T-helper 2 cell treated with Interferon-gamma antibody and Interleukin-4, amounts not matched to agents 5 μg/mL and 100 μg/mL, for 36 hours (primary cell): Measurements from ENCODE around the gene FBXO3.
"Not testable (repeated sequence)": the region's sequence is repeated elsewhere in the genome, so short reads cannot be mapped to it uniquely, and the experiment has no call there.

ENCODE experiments used
- DNase-seq: peaks from one replicate; pipeline ENCODE4 v3.0.0; 2021; ENCODE audit warnings: low spot score
- H3K27ac Mint-ChIP-seq: one replicate; pipeline ENCODE4 v1.8.0; 2021; ENCODE audit warnings: mild to moderate bottlenecking, mixed read lengths
- H3K27me3 Mint-ChIP-seq: one replicate; pipeline ENCODE4 v1.8.0; 2021; ENCODE audit warnings: low read depth, mixed read lengths
- H3K36me3 Mint-ChIP-seq: one replicate; pipeline ENCODE4 v1.8.0; 2021; ENCODE audit warnings: low read depth, mixed read lengths
- H3K4me1 Mint-ChIP-seq: one replicate; pipeline ENCODE4 v1.8.0; 2021; ENCODE audit warnings: low read depth, mixed read lengths
- H3K4me3 Mint-ChIP-seq: one replicate; pipeline ENCODE4 v1.8.0; 2022; ENCODE audit warnings: mild to moderate bottlenecking, moderate library complexity, mixed read lengths
- H3K9me3 Mint-ChIP-seq: one replicate; pipeline ENCODE4 v1.8.0; 2021; ENCODE audit warnings: mixed read lengths

FBXO3 gene

GRCh38 chr11:33730716-33731115, 43.6 kb downstream of the FBXO3 start:
- no peaks in the 10 kb centered on the region for H3K9me3 Mint-ChIP-seq
- peaks cover 34% of the 10 kb centered on the region for H3K36me3 Mint-ChIP-seq
- H3K27ac Mint-ChIP-seq, result no peak overlapping the region
- H3K4me3 Mint-ChIP-seq, result no peak overlapping the region
- DNase-seq, result no peak
- H3K27me3 Mint-ChIP-seq, result peaks cover 8% of the 10 kb centered on the region
- peaks cover 36% of the 10 kb centered on the region for H3K4me1 Mint-ChIP-seq

DNA sequence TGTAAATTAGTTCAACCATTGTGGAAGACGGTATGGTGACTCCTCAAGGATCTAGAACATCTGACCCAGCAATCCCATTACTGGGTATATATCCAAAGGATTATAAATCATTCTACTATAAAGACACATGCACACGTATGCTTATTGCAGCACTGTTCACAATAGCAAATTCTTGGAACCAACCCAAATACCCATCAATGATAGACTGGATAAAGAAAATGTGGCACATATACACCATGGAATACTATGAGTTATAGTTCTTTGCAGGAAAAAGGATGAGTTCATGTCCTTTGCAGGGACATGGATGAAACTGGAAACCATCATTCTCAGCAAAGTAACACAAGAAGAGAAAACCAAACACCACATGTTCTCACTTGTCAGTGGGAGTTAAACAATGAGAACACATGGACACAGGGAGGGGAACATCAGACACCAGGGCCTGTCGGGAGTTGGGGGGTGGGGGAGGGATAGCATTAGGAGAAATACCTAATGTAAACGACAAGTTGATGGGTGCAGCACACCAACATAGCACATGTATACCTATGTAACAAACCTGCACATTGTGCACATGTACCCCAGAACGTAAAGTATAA, 45.2 kb downstream of the FBXO3 start:
- H3K4me1 Mint-ChIP-seq, result peaks cover 36% of the 10 kb centered on the region
- H3K27me3 Mint-ChIP-seq, DNase-seq, H3K9me3 Mint-ChIP-seq, H3K27ac Mint-ChIP-seq, H3K4me3 Mint-ChIP-seq: not testable (repeated sequence)
- peaks cover 32% of the 10 kb centered on the region for H3K36me3 Mint-ChIP-seq

DNA sequence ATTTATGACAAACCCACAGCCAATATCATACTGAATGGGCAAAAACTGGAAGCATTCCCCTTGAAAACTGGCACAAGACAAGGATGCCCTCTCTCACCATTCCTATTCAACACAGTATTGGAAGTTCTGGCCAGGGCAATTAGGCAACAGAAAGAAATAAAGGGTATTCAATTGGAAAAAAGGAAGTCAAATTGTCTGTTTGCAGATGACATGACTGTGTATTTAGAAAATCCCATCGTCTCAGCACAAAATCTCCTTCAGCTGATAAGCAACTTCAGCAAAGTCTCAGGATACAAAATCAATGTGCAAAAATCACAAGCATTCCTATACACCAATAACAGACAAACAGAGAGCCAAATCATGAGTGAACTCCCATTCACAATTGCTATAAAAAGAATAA, 46.8 kb downstream of the FBXO3 start:
- H3K4me3 Mint-ChIP-seq, DNase-seq, H3K27ac Mint-ChIP-seq, H3K9me3 Mint-ChIP-seq, H3K27me3 Mint-ChIP-seq: not testable (repeated sequence)
- Mint-ChIP-seq H3K36me3 (peaks cover 22% of the 10 kb centered on the region), H3K4me1 (peaks cover 44% of the 10 kb centered on the region)

GRCh38 chr11:33725496-33725895, 48.8 kb downstream of the FBXO3 start:
- Mint-ChIP-seq H3K27me3 (peaks cover 8% of the 10 kb centered on the region), H3K9me3 (no peaks in the 10 kb centered on the region), H3K36me3 (peaks cover 24% of the 10 kb centered on the region), H3K4me1 (peaks cover 46% of the 10 kb centered on the region), H3K27ac (no peak overlapping the region), H3K4me3 (no peak overlapping the region)
- no peak for DNase-seq

GRCh38 chr11:33724644-33725035, 49.7 kb downstream of the FBXO3 start:
- peaks cover 8% of the 10 kb centered on the region for H3K27me3 Mint-ChIP-seq
- no peak overlapping the region for H3K4me3 Mint-ChIP-seq
- H3K9me3 Mint-ChIP-seq, result no peaks in the 10 kb centered on the region
- no peak for DNase-seq
- H3K36me3 Mint-ChIP-seq, result peaks cover 31% of the 10 kb centered on the region
- H3K27ac Mint-ChIP-seq, result no peak overlapping the region
- H3K4me1 Mint-ChIP-seq, result peaks cover 48% of the 10 kb centered on the region

GRCh38 chr11:33723238-33723881, 51.0 kb downstream of the FBXO3 start:
- DNase-seq, result peak; percentile 46
- Mint-ChIP-seq H3K27me3 (peaks cover 8% of the 10 kb centered on the region), H3K27ac (peak overlapping the region; percentile 74), H3K4me1 (peaks cover 46% of the 10 kb centered on the region), H3K36me3 (peaks cover 29% of the 10 kb centered on the region), H3K9me3 (no peaks in the 10 kb centered on the region), H3K4me3 (peak overlapping the region; percentile 20)

DNA sequence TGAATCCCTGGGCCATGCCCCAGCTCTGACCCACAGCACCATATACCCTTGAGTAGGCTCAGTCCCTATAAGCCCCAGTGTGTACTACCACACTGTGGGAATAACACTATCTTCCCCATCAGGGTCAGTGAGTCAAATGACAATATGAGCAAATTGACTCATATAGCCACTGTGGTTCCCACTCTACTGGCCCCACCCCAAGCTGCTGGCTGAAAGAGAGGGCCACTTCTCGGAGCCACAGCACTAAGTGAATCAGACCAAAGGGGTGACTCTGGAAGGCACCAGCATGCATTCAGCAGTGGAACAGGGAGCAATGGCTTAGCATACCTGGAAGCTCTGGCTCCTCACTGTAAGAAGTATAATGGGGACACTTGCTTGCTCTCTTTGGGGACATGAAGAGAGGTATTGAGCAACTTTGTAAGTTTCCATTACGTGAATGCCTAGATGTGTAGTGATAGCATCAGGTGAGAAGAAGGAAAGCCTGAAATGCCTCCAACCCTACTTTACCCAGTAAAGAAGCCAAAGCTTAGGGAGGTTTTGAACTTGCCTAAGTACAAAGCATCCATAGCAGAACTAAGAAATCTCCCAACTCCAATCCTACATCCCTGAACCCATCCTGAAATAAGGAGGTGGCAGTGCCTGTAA, 51.6 kb downstream of the FBXO3 start:
- peak overlapping the region; percentile 68 for H3K27ac Mint-ChIP-seq
- peak; percentile 86 for DNase-seq
- H3K4me3 Mint-ChIP-seq, result peak overlapping the region; percentile 14
- peaks cover 44% of the 10 kb centered on the region for H3K4me1 Mint-ChIP-seq
- no peaks in the 10 kb centered on the region for H3K9me3 Mint-ChIP-seq
- peaks cover 27% of the 10 kb centered on the region for H3K36me3 Mint-ChIP-seq
- peaks cover 8% of the 10 kb centered on the region for H3K27me3 Mint-ChIP-seq

DNA sequence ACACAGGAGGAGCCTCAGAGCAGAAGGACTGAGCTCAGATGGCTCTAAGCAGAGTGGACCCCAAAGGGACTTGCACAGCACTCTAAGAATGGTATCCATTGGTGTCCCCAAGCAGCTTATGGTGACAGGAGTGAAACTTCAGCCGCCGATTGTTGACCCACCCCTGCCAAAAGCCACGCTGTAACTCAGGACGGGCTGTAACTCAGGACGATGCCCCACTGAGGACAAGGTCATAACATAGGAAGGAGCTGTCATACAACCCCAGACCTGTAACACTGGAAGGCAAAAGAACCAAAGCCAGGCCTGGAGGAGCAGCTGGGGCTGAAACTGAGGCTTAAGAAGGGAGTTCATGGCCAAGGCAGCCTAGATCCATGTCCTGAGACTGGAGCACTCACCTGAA, 52.3 kb downstream of the FBXO3 start:
- peaks cover 43% of the 10 kb centered on the region for H3K4me1 Mint-ChIP-seq
- no peak for DNase-seq
- peaks cover 5% of the 10 kb centered on the region for H3K27me3 Mint-ChIP-seq
- peaks cover 31% of the 10 kb centered on the region for H3K36me3 Mint-ChIP-seq
- H3K27ac Mint-ChIP-seq, result peak overlapping the region; percentile 23
- H3K4me3 Mint-ChIP-seq, result no peak overlapping the region
- H3K9me3 Mint-ChIP-seq, result no peaks in the 10 kb centered on the region

DNA sequence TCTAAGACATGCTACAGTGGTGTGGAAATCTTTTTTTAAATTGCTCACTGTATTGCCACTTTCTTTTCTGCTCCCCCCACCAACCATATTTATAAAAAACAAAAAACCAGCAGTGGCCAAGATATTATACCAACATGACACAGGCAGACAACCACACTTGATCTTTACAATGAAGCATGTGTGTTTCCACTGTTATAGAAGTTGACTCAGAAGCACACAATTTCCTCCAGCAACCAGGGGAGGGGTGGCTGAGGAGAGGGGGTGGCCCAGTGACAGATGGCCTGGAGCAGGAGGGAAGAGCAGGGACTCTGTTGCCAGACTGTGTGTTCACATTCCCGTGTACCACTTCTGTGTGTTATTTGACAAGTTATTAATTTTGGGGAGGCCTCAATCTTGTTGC, 52.9 kb downstream of the FBXO3 start:
- H3K4me1 Mint-ChIP-seq, result peaks cover 41% of the 10 kb centered on the region

DNA sequence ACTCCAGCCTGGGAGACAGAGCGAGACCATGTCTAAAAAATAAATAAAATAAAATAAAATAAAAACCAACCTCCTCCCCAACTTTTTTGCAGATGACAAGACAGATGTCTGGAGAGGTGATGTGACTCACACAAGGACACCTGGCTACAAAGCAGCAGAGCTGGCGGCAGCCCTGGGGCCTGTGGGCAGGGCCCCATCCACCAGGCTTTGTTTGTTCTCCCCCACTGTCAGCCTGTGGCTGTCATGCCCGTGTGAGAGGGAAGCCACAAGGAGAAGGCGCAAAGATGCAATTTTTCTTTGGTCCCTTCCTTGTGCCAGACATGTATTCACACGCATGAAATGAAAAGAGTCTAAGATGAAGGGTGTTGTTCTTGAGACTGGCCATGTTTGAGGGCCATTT, 54.7 kb downstream of the FBXO3 start:
- DNase-seq, result no peak
- peaks cover 34% of the 10 kb centered on the region for H3K4me1 Mint-ChIP-seq
- H3K27me3 Mint-ChIP-seq, result no peaks in the 10 kb centered on the region
- no peak overlapping the region for H3K4me3 Mint-ChIP-seq
- H3K27ac Mint-ChIP-seq, result no peak overlapping the region
- H3K36me3 Mint-ChIP-seq, result peaks cover 33% of the 10 kb centered on the region
- no peaks in the 10 kb centered on the region for H3K9me3 Mint-ChIP-seq

More for the DNA sequence above, 52.9 kb downstream of the FBXO3 start:
- H3K27me3 Mint-ChIP-seq, result peaks cover 2% of the 10 kb centered on the region
- H3K36me3 Mint-ChIP-seq, result peaks cover 34% of the 10 kb centered on the region
- no peak overlapping the region for H3K4me3 Mint-ChIP-seq
- no peak overlapping the region for H3K27ac Mint-ChIP-seq
- DNase-seq, result peak; percentile 44
- H3K9me3 Mint-ChIP-seq, result no peaks in the 10 kb centered on the region

DNA sequence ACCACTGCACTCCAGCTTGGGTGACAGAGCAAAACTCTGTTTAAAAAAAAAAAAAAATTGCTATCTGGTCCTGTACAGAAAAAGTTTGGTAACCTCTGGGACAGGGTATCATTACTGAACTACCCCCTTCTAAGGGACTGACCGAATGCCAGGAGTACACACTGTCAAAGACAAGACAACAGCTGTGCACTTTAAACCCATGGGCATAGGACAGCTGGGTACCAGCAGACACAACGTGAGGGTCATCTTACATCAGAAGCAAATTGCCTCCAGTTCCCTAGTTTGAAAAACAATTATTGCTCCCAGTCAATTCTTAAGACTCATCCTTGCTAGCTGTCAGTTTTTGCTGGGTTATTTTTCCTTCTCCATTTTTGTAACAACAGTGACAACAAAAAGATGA, 55.9 kb downstream of the FBXO3 start:
- Mint-ChIP-seq H3K4me1 (peaks cover 23% of the 10 kb centered on the region), H3K36me3 (peaks cover 30% of the 10 kb centered on the region), H3K27ac (no peak overlapping the region), H3K9me3 (no peaks in the 10 kb centered on the region), H3K27me3 (no peaks in the 10 kb centered on the region), H3K4me3 (no peak overlapping the region)
- no peak for DNase-seq

GRCh38 chr11:33716243-33716642, 58.1 kb downstream of the FBXO3 start:
- H3K36me3 Mint-ChIP-seq, result peaks cover 31% of the 10 kb centered on the region

GRCh38 chr11:33713856-33714398, 60.4 kb downstream of the FBXO3 start:
- H3K36me3 Mint-ChIP-seq, result peaks cover 31% of the 10 kb centered on the region
- DNase-seq, result no peak
- no peaks in the 10 kb centered on the region for H3K27me3 Mint-ChIP-seq
- H3K27ac Mint-ChIP-seq, result no peak overlapping the region
- H3K9me3 Mint-ChIP-seq, result no peaks in the 10 kb centered on the region
- no peak overlapping the region for H3K4me3 Mint-ChIP-seq
- H3K4me1 Mint-ChIP-seq, result no peaks in the 10 kb centered on the region

More at GRCh38 chr11:33716243-33716642, 58.1 kb downstream of the FBXO3 start:
- Mint-ChIP-seq H3K4me3 (no peak overlapping the region), H3K27me3 (no peaks in the 10 kb centered on the region), H3K4me1 (peaks cover 3% of the 10 kb centered on the region), H3K27ac (no peak overlapping the region), H3K9me3 (no peaks in the 10 kb centered on the region)
- no peak for DNase-seq

GRCh38 chr11:33713151-33713855, 61.0 kb downstream of the FBXO3 start:
- H3K27me3 Mint-ChIP-seq, result no peaks in the 10 kb centered on the region
- H3K36me3 Mint-ChIP-seq, result peaks cover 28% of the 10 kb centered on the region

More at GRCh38 chr11:33713151-33713855, 61.0 kb downstream of the FBXO3 start:
- DNase-seq, result no peak
- Mint-ChIP-seq H3K4me3 (no peak overlapping the region), H3K4me1 (no peaks in the 10 kb centered on the region), H3K9me3 (no peaks in the 10 kb centered on the region), H3K27ac (no peak overlapping the region)
